Osteoblast (primary cell): ENCODE data around the gene ZFPL1. TPM values are rescaled to one million over a fixed set of nuclear protein-coding genes. Genes with fewer than 3 reads are reported as not detected.

Experiments used
- DNase-seq: peaks from one replicate; pipeline ENCODE4 v3.0.0; 2011; ENCODE audit warnings: low spot score, mixed read lengths; ENCODE audit not compliant: insufficient read length; ENCODE audit errors: missing footprints
- H2AFZ ChIP-seq: 2 replicates; pipeline ENCODE4 v1.6.0; 2011; ENCODE audit warnings: mild to moderate bottlenecking, low read length
- H3K27ac ChIP-seq: 2 replicates; pipeline ENCODE4 v1.5.1; 2011; ENCODE audit warnings: mild to moderate bottlenecking, low read depth, low read length, moderate library complexity
- H3K27me3 ChIP-seq: 2 replicates; pipeline ENCODE4 v1.6.0; 2012; ENCODE audit warnings: mild to moderate bottlenecking, control low read depth, inconsistent platforms, low read length, moderate library complexity; ENCODE audit not compliant: insufficient read depth
- H3K36me3 ChIP-seq: 2 replicates; pipeline ENCODE4 v1.5.1; 2011; ENCODE audit warnings: mild to moderate bottlenecking, low read length, control low read depth, moderate library complexity; ENCODE audit not compliant: insufficient read depth
- H3K4me1 ChIP-seq: 2 replicates; pipeline ENCODE4 v1.5.1; 2011; ENCODE audit warnings: mild to moderate bottlenecking, low read length, control low read depth, moderate library complexity; ENCODE audit not compliant: insufficient read depth
- H3K4me2 ChIP-seq: 2 replicates; pipeline ENCODE4 v1.6.0; 2011; ENCODE audit warnings: mild to moderate bottlenecking, low read length; ENCODE audit not compliant: insufficient read depth
- H3K4me3 ChIP-seq: fragments of 200-600 bp; sonication (generic); 3 replicates; pipeline ENCODE4 v1.5.1; 2012; ENCODE audit warnings: mild to moderate bottlenecking, low read length, inconsistent platforms; ENCODE audit not compliant: insufficient read depth
- H3K79me2 ChIP-seq: 2 replicates; pipeline ENCODE4 v1.6.0; 2012; ENCODE audit warnings: mild to moderate bottlenecking, low read length, control low read depth, inconsistent platforms; ENCODE audit not compliant: insufficient read depth
- H3K9me3 ChIP-seq: 2 replicates; pipeline ENCODE4 v1.5.1; 2011; ENCODE audit warnings: low read depth, low read length, control low read depth
- H4K20me1 ChIP-seq: 2 replicates; pipeline ENCODE4 v1.6.0; 2012; ENCODE audit warnings: mild to moderate bottlenecking, low read length, control low read depth; ENCODE audit not compliant: insufficient read depth
- total RNA-seq: library from RNA; depleted of rRNA; stranded (reverse); fragments of >200 nt; gene quantifications from 2 replicates; pipeline ENCODE4 v1.2.3, GENCODE V29; 2012
- TF ChIP-seq, protein P1 (sequence below): IDR thresholded peaks from 2 replicates; pipeline ENCODE4 v1.5.1; 2011; ENCODE audit warnings: mild to moderate bottlenecking, low read depth, low read length, moderate library complexity; ENCODE audit errors: extremely low read depth

Gene ZFPL1
- 38.6 and 39.4 TPM in 2 replicates for total RNA-seq

DNA sequence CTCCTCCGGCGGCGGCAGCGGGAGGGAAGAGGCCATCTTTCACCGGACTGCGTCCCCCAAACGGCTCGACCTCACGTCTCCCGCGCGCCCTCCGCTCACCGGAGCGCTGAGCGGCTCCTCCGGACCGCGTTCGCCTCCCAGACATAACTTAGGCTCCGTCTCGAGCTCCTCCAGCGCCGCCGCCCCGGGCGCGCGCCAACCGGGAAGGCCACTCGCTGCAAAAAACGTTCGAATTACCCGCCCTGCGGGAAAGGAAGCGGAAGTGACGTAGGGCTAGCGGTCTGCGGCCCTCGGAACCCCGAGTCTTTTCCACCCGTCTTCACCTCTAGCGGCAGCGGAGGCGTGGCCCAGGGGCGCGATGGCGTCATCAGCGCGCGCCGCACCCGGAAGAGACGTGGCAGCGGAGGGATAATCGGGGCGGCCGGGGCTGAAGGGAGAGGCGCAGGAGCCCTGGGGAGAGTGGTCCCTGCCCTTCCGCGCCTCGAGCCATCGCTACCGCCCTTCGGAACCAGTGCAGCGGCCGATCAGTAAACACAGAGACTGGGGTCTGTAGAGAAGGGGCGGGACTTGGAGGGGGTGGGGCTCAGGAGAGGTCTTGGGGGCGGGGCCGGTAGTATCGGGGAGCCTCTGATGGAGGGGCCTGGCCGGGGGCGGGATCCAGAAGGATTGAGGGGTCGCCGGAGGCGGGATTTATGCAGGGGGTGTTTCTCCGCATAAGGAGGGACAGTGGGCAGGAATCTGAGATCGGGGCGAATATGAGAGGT is at the start of gene ZFPL1, which contains the start of gene CDCA5:
Gene ZFPL1 (plus strand): TSS at position 389 of the 764 bp plus-strand sequence. CDS start 477 bp downstream, outside the sequence.
Gene CDCA5 (minus strand): TSS at position 207 of the 764 bp plus-strand sequence. CDS start 62 bp downstream, at position 145.
- no peaks in the 10 kb centered on the region for H4K20me1 ChIP-seq
- no peaks in the 10 kb centered on the region for H3K9me3 ChIP-seq
- peaks cover 47% of the 10 kb centered on the region for H3K36me3 ChIP-seq
- peak within 1 kb of the TSS; percentile 99 for H3K4me2 ChIP-seq
- TF ChIP-seq, protein P1, sequence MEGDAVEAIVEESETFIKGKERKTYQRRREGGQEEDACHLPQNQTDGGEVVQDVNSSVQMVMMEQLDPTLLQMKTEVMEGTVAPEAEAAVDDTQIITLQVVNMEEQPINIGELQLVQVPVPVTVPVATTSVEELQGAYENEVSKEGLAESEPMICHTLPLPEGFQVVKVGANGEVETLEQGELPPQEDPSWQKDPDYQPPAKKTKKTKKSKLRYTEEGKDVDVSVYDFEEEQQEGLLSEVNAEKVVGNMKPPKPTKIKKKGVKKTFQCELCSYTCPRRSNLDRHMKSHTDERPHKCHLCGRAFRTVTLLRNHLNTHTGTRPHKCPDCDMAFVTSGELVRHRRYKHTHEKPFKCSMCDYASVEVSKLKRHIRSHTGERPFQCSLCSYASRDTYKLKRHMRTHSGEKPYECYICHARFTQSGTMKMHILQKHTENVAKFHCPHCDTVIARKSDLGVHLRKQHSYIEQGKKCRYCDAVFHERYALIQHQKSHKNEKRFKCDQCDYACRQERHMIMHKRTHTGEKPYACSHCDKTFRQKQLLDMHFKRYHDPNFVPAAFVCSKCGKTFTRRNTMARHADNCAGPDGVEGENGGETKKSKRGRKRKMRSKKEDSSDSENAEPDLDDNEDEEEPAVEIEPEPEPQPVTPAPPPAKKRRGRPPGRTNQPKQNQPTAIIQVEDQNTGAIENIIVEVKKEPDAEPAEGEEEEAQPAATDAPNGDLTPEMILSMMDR, result no peak
- H3K79me2 ChIP-seq, result peaks cover 56% of the 10 kb centered on the region
- peak within 1 kb of the TSS; percentile 95 for H2AFZ ChIP-seq
- no peaks in the 10 kb centered on the region for H3K27me3 ChIP-seq
- peak within 1 kb of the TSS; percentile 91 for H3K27ac ChIP-seq
- peaks cover 22% of the 10 kb centered on the region for H3K4me1 ChIP-seq
- DNase-seq, result peak; percentile 100
- H3K4me3 ChIP-seq, result peak within 1 kb of the TSS; percentile 97

DNA sequence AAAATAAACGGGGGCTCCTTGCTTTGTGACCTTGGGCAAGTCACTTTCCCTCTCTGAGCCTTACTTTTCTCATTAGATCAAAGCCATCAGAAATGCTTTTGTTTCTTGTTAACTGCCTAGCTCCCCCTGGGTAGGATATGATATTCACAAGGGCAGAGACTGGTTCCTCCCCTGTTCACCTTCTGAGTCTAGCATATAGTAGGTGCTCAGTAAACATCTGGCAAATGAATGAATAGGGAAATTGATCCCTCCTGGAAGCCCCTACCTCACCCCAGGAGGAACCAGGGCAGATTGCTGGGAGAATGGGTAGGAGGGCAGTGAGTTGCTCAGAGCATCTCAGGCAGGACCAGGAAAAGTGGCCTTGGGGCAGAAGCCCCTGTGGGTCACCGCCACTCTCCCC is 49.6 kb upstream of the ZFPL1 start:
- H3K4me1 ChIP-seq, result no peaks in the 10 kb centered on the region
- no peak overlapping the region for H2AFZ ChIP-seq
- H3K9me3 ChIP-seq, result no peaks in the 10 kb centered on the region
- H3K27me3 ChIP-seq, result no peaks in the 10 kb centered on the region
- H3K4me2 ChIP-seq, result no peak overlapping the region
- H3K4me3 ChIP-seq, result no peak overlapping the region
- H3K27ac ChIP-seq, result no peak overlapping the region
- peaks cover 6% of the 10 kb centered on the region for H3K36me3 ChIP-seq
- peak; percentile 44 for DNase-seq
- no peaks in the 10 kb centered on the region for H4K20me1 ChIP-seq
- no peaks in the 10 kb centered on the region for H3K79me2 ChIP-seq
- TF ChIP-seq, protein P1, result no peak

DNA sequence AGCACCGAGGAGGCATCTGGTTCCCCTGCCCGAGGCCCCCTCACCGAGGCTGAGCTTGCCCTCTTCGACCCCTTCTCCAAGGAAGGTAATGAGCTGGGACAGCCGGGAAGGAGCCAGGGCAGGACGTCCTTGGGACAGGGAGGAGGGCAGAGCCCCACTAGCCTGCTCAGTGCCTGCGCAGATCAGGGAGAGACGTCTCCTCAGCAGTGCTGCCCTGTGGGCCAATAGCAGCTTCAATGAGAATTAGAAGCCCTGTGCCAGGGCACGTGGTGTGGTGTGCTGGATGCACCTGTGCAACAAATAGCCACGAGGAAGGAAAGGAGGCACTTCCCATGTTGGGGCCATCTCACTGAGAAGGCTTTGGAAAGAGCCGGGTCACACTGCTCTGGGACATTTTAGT is 48.4 kb upstream of the ZFPL1 start:
- Histone ChIP-seq H2AFZ (no peak overlapping the region), H3K4me3 (no peak overlapping the region), H3K27me3 (no peaks in the 10 kb centered on the region), H4K20me1 (no peaks in the 10 kb centered on the region), H3K4me2 (no peak overlapping the region), H3K4me1 (peaks cover 5% of the 10 kb centered on the region), H3K36me3 (peaks cover 6% of the 10 kb centered on the region), H3K79me2 (no peaks in the 10 kb centered on the region), H3K27ac (no peak overlapping the region), H3K9me3 (no peaks in the 10 kb centered on the region)
- DNase-seq, result no peak
- TF ChIP-seq, protein P1, result no peak

DNA sequence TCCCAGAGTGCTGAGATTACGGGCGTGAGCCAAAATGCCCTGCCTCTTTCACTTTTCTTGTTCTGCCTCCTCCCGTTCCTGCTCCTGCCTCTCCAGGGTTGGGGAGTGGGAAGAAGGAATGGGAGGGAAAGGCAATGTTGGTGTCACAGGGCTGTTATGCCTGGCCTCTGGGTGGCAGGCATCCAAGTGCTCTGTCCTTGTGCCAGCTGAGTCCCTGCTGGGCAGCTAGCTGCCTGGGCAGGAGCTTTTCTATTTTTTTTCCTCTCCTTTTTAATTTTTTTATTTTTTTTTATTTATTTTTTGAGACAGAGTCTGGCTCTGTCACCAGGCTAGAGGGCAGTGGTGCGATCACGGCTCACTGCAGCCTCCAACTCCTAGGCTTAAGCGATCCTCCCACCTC is 47.1 kb upstream of the ZFPL1 start:
- Histone ChIP-seq H3K4me2 (no peak overlapping the region), H3K79me2 (peaks cover 3% of the 10 kb centered on the region), H3K27ac (no peak overlapping the region), H3K27me3 (no peaks in the 10 kb centered on the region), H3K9me3 (no peaks in the 10 kb centered on the region), H3K4me1 (peaks cover 10% of the 10 kb centered on the region), H2AFZ (no peak overlapping the region), H3K4me3 (no peak overlapping the region), H3K36me3 (peaks cover 6% of the 10 kb centered on the region), H4K20me1 (no peaks in the 10 kb centered on the region)
- TF ChIP-seq, protein P1, result no peak
- peak; percentile 47 for DNase-seq
